Hepatocyte (in vitro differentiated cells): ENCODE measurements around the gene SRSF11. TPM values are rescaled to one million over a fixed set of nuclear protein-coding genes. Genes with fewer than 3 reads are reported as not detected.
"Not testable (repeated sequence)": the region's sequence is repeated elsewhere in the genome, so short reads cannot be mapped to it uniquely, and the experiment has no call there.

Experiments used
- DNase-seq: peaks from one replicate; pipeline ENCODE4 v3.0.0-alpha.2; 2016; ENCODE audit warnings: low spot score
- H2AFZ ChIP-seq: fragments of 200-600 bp; sonication (generic); 2 replicates; pipeline ENCODE4 v1.6.0; 2016; ENCODE audit warnings: antibody characterized with exemption, mild to moderate bottlenecking
- H3K27ac ChIP-seq: fragments of 200-600 bp; sonication (generic); 2 replicates; pipeline ENCODE4 v1.5.1; 2016; ENCODE audit warnings: mild to moderate bottlenecking
- H3K27me3 ChIP-seq: fragments of 200-600 bp; sonication (generic); 2 replicates; pipeline ENCODE4 v1.6.1; 2016
- H3K36me3 ChIP-seq: fragments of 200-600 bp; sonication (generic); replicated peaks from 2 replicates; pipeline ENCODE4 v1.5.1; 2016; ENCODE audit warnings: low read depth; ENCODE audit not compliant: insufficient read depth
- H3K4me1 ChIP-seq: fragments of 200-600 bp; sonication (generic); 2 replicates; pipeline ENCODE4 v1.5.1; 2016; ENCODE audit warnings: mild to moderate bottlenecking, moderate library complexity; ENCODE audit not compliant: insufficient read depth
- H3K4me2 ChIP-seq: fragments of 200-600 bp; sonication (generic); 2 replicates; pipeline ENCODE4 v1.6.0; 2016
- H3K4me3 ChIP-seq: fragments of 200-600 bp; sonication (generic); 2 replicates; pipeline ENCODE4 v1.5.1; 2016; ENCODE audit warnings: mild to moderate bottlenecking
- H3K79me2 ChIP-seq: fragments of 200-600 bp; sonication (generic); 2 replicates; pipeline ENCODE4 v1.6.0; 2017; ENCODE audit warnings: mild to moderate bottlenecking
- H3K9me2 ChIP-seq: fragments of 200-600 bp; sonication (generic); replicated peaks from 2 replicates; pipeline ENCODE4 v1.6.0; 2017; ENCODE audit warnings: mild to moderate bottlenecking; ENCODE audit not compliant: insufficient read depth
- H3K9me3 ChIP-seq: fragments of 200-600 bp; sonication (generic); 2 replicates; pipeline ENCODE4 v1.5.1; 2016; ENCODE audit warnings: low read depth, mild to moderate bottlenecking
- H4K20me1 ChIP-seq: fragments of 200-600 bp; sonication (generic); 2 replicates; pipeline ENCODE4 v1.6.0; 2016; ENCODE audit warnings: mild to moderate bottlenecking; ENCODE audit not compliant: insufficient read depth, poor library complexity, severe bottlenecking
- EZH2 ChIP-seq: fragments of 200-600 bp; sonication (generic); IDR thresholded peaks from 2 replicates; pipeline ENCODE4 v1.6.1; 2016; ENCODE audit warnings: antibody characterized with exemption, mild to moderate bottlenecking, borderline replicate concordance
- EZH2phosphoT487 ChIP-seq: fragments of 200-600 bp; sonication (generic); IDR thresholded peaks from one replicate; pipeline ENCODE4 v1.6.1; 2018; ENCODE audit warnings: antibody characterized with exemption, mild to moderate bottlenecking, low read depth, moderate library complexity; ENCODE audit not compliant: unreplicated experiment, severe bottlenecking
- WGBS: methylation state at CpG from one replicate; pipeline ENCODE4 v1.1.6; 2016; ENCODE audit warnings: low lambda C conversion rate; ENCODE audit errors: missing lambda C conversion rate; 5-methylcytosine and 5-hydroxymethylcytosine counted together
- polyA plus RNA-seq: library from polyadenylated mRNA; unstranded; fragments of >200 nt; fragmentation: Nextera tagmentation; extraction: Ambion mirVana; gene quantifications from 2 replicates; pipeline ENCODE4 v1.2.1, GENCODE V29; 2016
- total RNA-seq: library from RNA; depleted of rRNA; stranded (reverse); fragments of >200 nt; gene quantifications from 2 replicates; pipeline ENCODE4 v1.2.3, GENCODE V29; 2014
- TF ChIP-seq, protein P1 (sequence below): fragments of 200-600 bp; sonication (generic); IDR thresholded peaks from 2 replicates; pipeline ENCODE4 v1.5.1; 2016; ENCODE audit warnings: antibody characterized with exemption, mild to moderate bottlenecking; ENCODE audit not compliant: poor library complexity

SRSF11 gene
- total and polyA plus RNA-seq, 2 experiments from 2014 or later: 161 to 185 TPM

DNA sequence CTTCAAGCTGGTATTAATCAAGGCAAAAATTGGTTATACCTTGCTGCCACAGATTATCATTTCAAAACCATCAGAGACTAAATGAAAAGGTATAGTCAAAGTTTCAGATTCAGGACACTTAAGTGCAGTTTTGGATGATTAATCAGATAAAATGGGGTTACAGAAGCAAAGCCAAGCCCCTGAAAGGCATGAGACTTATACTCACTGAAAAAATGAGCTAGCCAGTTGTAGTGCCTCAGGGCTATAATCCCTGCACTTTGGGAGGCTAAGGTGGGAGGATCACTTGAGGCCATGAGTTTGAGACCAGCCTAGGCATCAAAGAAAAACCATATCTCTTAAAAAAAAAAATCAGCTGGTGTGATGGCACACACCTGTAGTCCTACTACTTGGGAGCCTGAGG lies 31.0 kb upstream of the SRSF11 start:
- Histone ChIP-seq H3K4me1 (no peaks in the 10 kb centered on the region), H3K36me3 (no peaks in the 10 kb centered on the region), H3K27ac (no peak overlapping the region), H2AFZ (no peak overlapping the region), H3K27me3 (no peaks in the 10 kb centered on the region), H3K4me2 (no peak overlapping the region), H3K79me2 (peaks cover 47% of the 10 kb centered on the region), H3K4me3 (no peak overlapping the region), H3K9me2 (no peaks in the 10 kb centered on the region), H4K20me1 (no peaks in the 10 kb centered on the region), H3K9me3 (no peaks in the 10 kb centered on the region)
- DNase-seq: no peak
- TF ChIP-seq, protein P1, sequence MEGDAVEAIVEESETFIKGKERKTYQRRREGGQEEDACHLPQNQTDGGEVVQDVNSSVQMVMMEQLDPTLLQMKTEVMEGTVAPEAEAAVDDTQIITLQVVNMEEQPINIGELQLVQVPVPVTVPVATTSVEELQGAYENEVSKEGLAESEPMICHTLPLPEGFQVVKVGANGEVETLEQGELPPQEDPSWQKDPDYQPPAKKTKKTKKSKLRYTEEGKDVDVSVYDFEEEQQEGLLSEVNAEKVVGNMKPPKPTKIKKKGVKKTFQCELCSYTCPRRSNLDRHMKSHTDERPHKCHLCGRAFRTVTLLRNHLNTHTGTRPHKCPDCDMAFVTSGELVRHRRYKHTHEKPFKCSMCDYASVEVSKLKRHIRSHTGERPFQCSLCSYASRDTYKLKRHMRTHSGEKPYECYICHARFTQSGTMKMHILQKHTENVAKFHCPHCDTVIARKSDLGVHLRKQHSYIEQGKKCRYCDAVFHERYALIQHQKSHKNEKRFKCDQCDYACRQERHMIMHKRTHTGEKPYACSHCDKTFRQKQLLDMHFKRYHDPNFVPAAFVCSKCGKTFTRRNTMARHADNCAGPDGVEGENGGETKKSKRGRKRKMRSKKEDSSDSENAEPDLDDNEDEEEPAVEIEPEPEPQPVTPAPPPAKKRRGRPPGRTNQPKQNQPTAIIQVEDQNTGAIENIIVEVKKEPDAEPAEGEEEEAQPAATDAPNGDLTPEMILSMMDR: no peak
- TF ChIP-seq EZH2phosphoT487 (no peak), EZH2 (no peak)

DNA sequence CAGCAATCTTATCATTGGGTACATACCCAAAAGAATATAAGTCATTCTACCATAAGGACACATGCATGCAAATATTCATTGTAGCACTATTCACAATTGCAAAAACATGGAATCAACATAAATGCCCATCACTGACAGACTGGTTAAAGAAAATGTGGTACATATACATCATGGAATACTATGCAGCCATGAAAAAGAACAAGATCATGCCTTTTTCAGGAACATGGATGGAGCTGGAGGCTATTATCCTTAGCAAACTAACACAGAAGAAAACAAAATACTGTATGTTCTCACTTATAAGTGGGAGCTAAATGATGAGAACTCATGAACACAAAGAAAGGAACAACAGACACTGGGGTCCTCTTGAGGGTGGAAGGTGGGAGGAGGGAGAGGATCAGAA lies 28.7 kb upstream of the SRSF11 start:
- not testable (repeated sequence) for H3K27ac ChIP-seq, H3K4me2 ChIP-seq, H3K9me2 ChIP-seq, H3K4me3 ChIP-seq, H3K4me1 ChIP-seq, H4K20me1 ChIP-seq, H3K36me3 ChIP-seq, H3K27me3 ChIP-seq, H3K9me3 ChIP-seq, DNase-seq, H2AFZ ChIP-seq
- peaks cover 62% of the 10 kb centered on the region for H3K79me2 ChIP-seq

DNA sequence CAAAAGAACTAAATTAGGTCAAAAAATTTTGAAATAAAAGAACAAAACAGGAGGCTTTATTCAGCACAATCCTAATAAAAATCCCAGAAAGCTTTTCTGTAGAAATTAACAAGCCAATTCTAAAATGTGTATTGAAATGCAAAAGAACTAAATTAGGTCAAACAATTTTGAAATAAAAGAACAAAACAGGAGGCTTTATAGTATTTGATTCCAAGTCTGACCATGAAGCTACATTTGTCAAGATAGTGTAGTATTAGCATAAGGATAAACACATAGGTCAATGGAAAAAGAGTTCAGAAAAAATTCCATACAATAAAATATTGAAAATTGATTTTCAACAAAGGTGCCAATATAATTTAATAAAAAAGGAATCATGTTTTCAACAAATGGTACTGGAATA lies 26.6 kb upstream of the SRSF11 start:
- no peaks in the 10 kb centered on the region for H4K20me1 ChIP-seq

DNA sequence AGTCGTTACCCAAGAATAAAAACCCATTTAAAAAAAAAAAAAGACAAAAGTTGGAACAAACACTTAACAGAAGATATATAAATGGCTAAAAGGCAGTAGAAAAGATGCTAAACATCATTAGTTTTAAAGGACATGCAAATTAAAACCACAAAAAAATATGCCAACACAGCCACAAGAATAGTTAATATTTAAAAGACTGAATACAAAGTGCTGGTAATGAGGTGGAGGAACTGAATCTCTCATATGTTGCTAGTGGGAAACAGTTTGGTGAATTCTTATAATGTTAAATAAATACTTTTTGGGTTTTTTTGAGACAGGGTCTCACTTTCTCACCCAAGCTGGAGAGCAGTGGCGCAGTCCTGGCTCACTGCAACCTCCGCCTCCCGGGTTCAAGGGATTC lies 25.8 kb upstream of the SRSF11 start:
- 97% methylated on average over 4 of the region's 4 CpGs for WGBS
- H3K4me1 ChIP-seq: no peaks in the 10 kb centered on the region
- H3K9me3 ChIP-seq: no peaks in the 10 kb centered on the region
- peaks cover 74% of the 10 kb centered on the region for H3K79me2 ChIP-seq
- H3K4me2 ChIP-seq: no peak overlapping the region
- H2AFZ ChIP-seq: no peak overlapping the region
- no peaks in the 10 kb centered on the region for H3K36me3 ChIP-seq
- H3K4me3 ChIP-seq: no peak overlapping the region
- no peak for DNase-seq
- TF ChIP-seq EZH2phosphoT487 (no peak), EZH2 (no peak)
- TF ChIP-seq, protein P1: no peak
- no peaks in the 10 kb centered on the region for H3K27me3 ChIP-seq
- H4K20me1 ChIP-seq: no peaks in the 10 kb centered on the region
- H3K27ac ChIP-seq: no peak overlapping the region
- H3K9me2 ChIP-seq: no peaks in the 10 kb centered on the region

More for the DNA sequence above, 26.6 kb upstream of the SRSF11 start:
- Histone ChIP-seq H3K79me2 (peaks cover 73% of the 10 kb centered on the region), H3K27ac (no peak overlapping the region), H3K36me3 (no peaks in the 10 kb centered on the region), H2AFZ (no peak overlapping the region), H3K4me1 (no peaks in the 10 kb centered on the region), H3K9me2 (no peaks in the 10 kb centered on the region), H3K9me3 (no peaks in the 10 kb centered on the region), H3K27me3 (no peaks in the 10 kb centered on the region), H3K4me3 (no peak overlapping the region), H3K4me2 (no peak overlapping the region)
- no peak for DNase-seq
- TF ChIP-seq, protein P1: no peak
- TF ChIP-seq EZH2phosphoT487 (no peak), EZH2 (no peak)
